Stomach (tissue), 9 donors: ENCODE results near the gene CCDC24. TPM values are rescaled to one million over a fixed set of nuclear protein-coding genes. Genes with fewer than 3 reads are reported as not detected.

Source experiments
- DNase-seq, 2 donors: peaks; one replicate each; pipeline versions ENCODE4 v3.0.0 to v3.0.0-alpha.2; 2013 to 2019
- H3K27ac ChIP-seq, 5 donors: fragments of 200-600 bp in 4 of 5; sonication (generic) in 4 of 5; one replicate each; pipeline ENCODE4 v1.5.1; 2013 to 2019; ENCODE audit warnings: mild to moderate bottlenecking in 1 of 5, moderate library complexity in 1 of 5
- H3K27me3 ChIP-seq, 3 donors: fragments of 200-600 bp; sonication (generic); one replicate each; pipeline ENCODE4 v1.5.1; 2017 to 2019; ENCODE audit warnings: mixed run types in 1 of 3
- H3K36me3 ChIP-seq, 4 donors: fragments of 200-600 bp; sonication (generic); 1 replicate in 3 of 4; 2 replicates in 1 of 4; pipeline ENCODE4 v1.5.1; 2016 to 2019
- H3K4me1 ChIP-seq, 4 donors: fragments of 200-600 bp; sonication (generic); one replicate each; pipeline ENCODE4 v1.5.1; 2016 to 2019
- H3K4me3 ChIP-seq, 4 donors: fragments of 200-600 bp; sonication (generic) in 3 of 4; one replicate each; pipeline ENCODE4 v1.5.1; 2016 to 2019; ENCODE audit warnings: mild to moderate bottlenecking in 1 of 4
- H3K9me3 ChIP-seq, 4 donors: fragments of 200-600 bp; sonication (generic); one replicate each; pipeline ENCODE4 v1.5.1; 2016 to 2019
- CTCF ChIP-seq, 7 experiments: fragments of 450-650 bp in 4 of 7; fragments of 200-600 bp in 3 of 7; sonication (generic) in 3 of 7; IDR thresholded peaks; one replicate each; pipeline ENCODE4 v1.5.1; 2016 to 2019; ENCODE audit warnings: antibody characterized with exemption in 7 of 7, control low read depth in 2 of 7, mild to moderate bottlenecking in 1 of 7
- EP300 ChIP-seq: sonication (generic); formaldehyde crosslinking; IDR thresholded peaks from one replicate; pipeline ENCODE4 v1.6.1; 2017; ENCODE audit warnings: antibody characterized with exemption
- POLR2A ChIP-seq, 4 donors: fragments of 450-650 bp; IDR thresholded peaks; one replicate each; pipeline ENCODE4 v1.6.1; 2016; ENCODE audit warnings: antibody characterized with exemption in 4 of 4, control low read depth in 2 of 4, mild to moderate bottlenecking in 1 of 4, moderate library complexity in 1 of 4
- POLR2AphosphoS5 ChIP-seq, 3 donors: sonication (generic); formaldehyde crosslinking; IDR thresholded peaks; one replicate each; pipeline ENCODE4 v1.6.1; 2016; ENCODE audit warnings: antibody characterized with exemption in 3 of 3
- WGBS, 5 donors: extraction: QIAGEN DNeasy Blood & Tissue Kit in 3 of 5; methylation state at CpG; one replicate each; pipeline versions ENCODE4 v1.1.5 to v1.1.7; 2013 to 2018; 5-methylcytosine and 5-hydroxymethylcytosine counted together
- intact Hi-C: fragments of 100-400 bp; cut with DNase I; formaldehyde crosslinking; loops from one replicate; pipeline ENCODE4 v1.15.1; 2023; ENCODE audit warnings: low total_unique reads
- polyA plus RNA-seq, 3 donors: library from polyadenylated mRNA; stranded (reverse); fragments of 200-250 nt; gene quantifications; one replicate each; pipeline ENCODE4 v1.2.3, GENCODE V29; 2013
- total RNA-seq, 5 donors: library from RNA; depleted of rRNA; stranded (reverse); fragments of >200 nt; gene quantifications; one replicate each; pipeline versions ENCODE4 v1.1.0 to v1.2.3, GENCODE V29; 2014 to 2016
- donor health status: healthy with polysubstance abuse.
- donor health status: Bipolar disorder and iron deficiency.
- donor health status: healthy.

The CCDC24 gene
- total and polyA plus RNA-seq, 8 donors: 1.2 to 32.4 (median 10.7) TPM

GRCh38 chr1:43961692-43962091 lies 29.7 kb upstream of the CCDC24 start:
- H3K4me1 ChIP-seq: no peaks in the 10 kb centered on the region
- no peak overlapping the region for H3K27ac ChIP-seq
- no peaks in the 10 kb centered on the region for H3K9me3 ChIP-seq
- H3K27me3 ChIP-seq: no peaks in the 10 kb centered on the region
- TF ChIP-seq CTCF (IDR thresholded peaks at IDR 0.05): no peak
- TF ChIP-seq EP300: no peak
- no peak for TF ChIP-seq POLR2A (IDR thresholded peaks at IDR 0.05)
- no peak for TF ChIP-seq POLR2AphosphoS5 (IDR thresholded peaks at IDR 0.05)
- DNase-seq: no peak
- intact Hi-C loops: no loop called here
- peaks cover 37 to 93% (median 91%) of the 10 kb centered on the region in 4 donors for H3K36me3 ChIP-seq
- 73 to 93% (median 87%) methylated on average over 3 of the region's 3 CpGs for WGBS, 5 donors
- H3K4me3 ChIP-seq: no peak overlapping the region

GRCh38 chr1:43962324-43962723 lies 29.1 kb upstream of the CCDC24 start:
- no peaks in the 10 kb centered on the region for H3K9me3 ChIP-seq
- no peak overlapping the region for H3K4me3 ChIP-seq
- 86 to 95% (median 92%) methylated on average over 2 of the region's 2 CpGs for WGBS, 5 donors
- no peak for DNase-seq
- intact Hi-C loops: no loop called here
- no peaks in the 10 kb centered on the region for H3K4me1 ChIP-seq
- peaks cover 37 to 93% (median 91%) of the 10 kb centered on the region in 4 donors for H3K36me3 ChIP-seq
- no peak for TF ChIP-seq CTCF (IDR thresholded peaks at IDR 0.05)
- TF ChIP-seq EP300: no peak
- TF ChIP-seq POLR2A (IDR thresholded peaks at IDR 0.05): no peak
- TF ChIP-seq POLR2AphosphoS5 (IDR thresholded peaks at IDR 0.05): no peak
- no peak overlapping the region for H3K27ac ChIP-seq
- H3K27me3 ChIP-seq: no peaks in the 10 kb centered on the region

GRCh38 chr1:43963006-43963405 lies 28.4 kb upstream of the CCDC24 start:
- TF ChIP-seq EP300 (no peak), POLR2AphosphoS5 (IDR thresholded peaks at IDR 0.05) (no peak), POLR2A (IDR thresholded peaks at IDR 0.05) (no peak), CTCF (IDR thresholded peaks at IDR 0.05) (no peak)
- no peaks in the 10 kb centered on the region for H3K9me3 ChIP-seq
- H3K4me3 ChIP-seq: no peak overlapping the region
- no peak for DNase-seq
- no peaks in the 10 kb centered on the region for H3K4me1 ChIP-seq
- WGBS, 5 donors: 88 to 97% (median 93%) methylated on average over 3 of the region's 3 CpGs
- H3K27ac ChIP-seq: no peak overlapping the region
- no peaks in the 10 kb centered on the region for H3K27me3 ChIP-seq
- intact Hi-C loops: no loop called here
- peaks cover 33 to 91% (median 89%) of the 10 kb centered on the region in 4 donors for H3K36me3 ChIP-seq

- Histone ChIP-seq H3K4me1 (no peaks in the 10 kb centered on the region), H3K27me3 (no peaks in the 10 kb centered on the region), H3K27ac (no peak overlapping the region), H3K36me3 (peaks cover 27 to 82% (median 80%) of the 10 kb centered on the region in 4 donors), H3K4me3 (no peak overlapping the region), H3K9me3 (no peaks in the 10 kb centered on the region)
- intact Hi-C loops: no loop called here
- 81 to 93% (median 86%) methylated on average over 5 of the region's 5 CpGs for WGBS, 5 donors
- TF ChIP-seq POLR2A (IDR thresholded peaks at IDR 0.05) (no peak), EP300 (no peak), POLR2AphosphoS5 (IDR thresholded peaks at IDR 0.05) (no peak), CTCF (IDR thresholded peaks at IDR 0.05) (no peak)
- DNase-seq: no peak
These were observed 27.5 kb upstream of the CCDC24 start for GRCh38 chr1:43963890-43964289.
